GM23338 (cell line): ENCODE results near the gene FMOD. TPM values are rescaled to one million over a fixed set of nuclear protein-coding genes. Genes with fewer than 3 reads are reported as not detected.

Experiments used
- ATAC-seq: fragments of 200-7000 bp; cut with Tn5 transposase; 3 replicates; pipeline ENCODE4 v1.9.1; 2020
- DNase-seq: peaks from one replicate; pipeline ENCODE4 v3.0.0-alpha.2; 2015; ENCODE audit warnings: low spot score
- H2AFZ ChIP-seq: fragments of 200-600 bp; sonication (generic); 2 replicates; pipeline ENCODE4 v1.8.0; 2016; ENCODE audit warnings: antibody characterized with exemption, mild to moderate bottlenecking, moderate library complexity
- H3F3A ChIP-seq: fragments of 200-600 bp; sonication (generic); replicated peaks from 2 replicates; pipeline ENCODE4 v1.8.0; 2017; ENCODE audit warnings: antibody characterized with exemption, mixed run types, low read depth
- H3K27ac ChIP-seq: fragments of 200-600 bp; sonication (generic); 2 replicates; pipeline ENCODE4 v1.6.1; 2016; ENCODE audit warnings: low read depth
- H3K27me3 ChIP-seq: fragments of 200-600 bp; sonication (generic); 2 replicates; pipeline ENCODE4 v1.8.0; 2016; ENCODE audit warnings: mild to moderate bottlenecking, mixed run types, moderate library complexity; ENCODE audit not compliant: insufficient read depth
- H3K36me3 ChIP-seq: fragments of 200-600 bp; sonication (generic); 2 replicates; pipeline ENCODE4 v1.8.0; 2016; ENCODE audit warnings: mild to moderate bottlenecking; ENCODE audit not compliant: insufficient read depth
- H3K4me1 ChIP-seq: fragments of 200-600 bp; sonication (generic); 2 replicates; pipeline ENCODE4 v1.8.0; 2016; ENCODE audit warnings: mild to moderate bottlenecking, moderate library complexity; ENCODE audit not compliant: insufficient read depth
- H3K4me2 ChIP-seq: fragments of 200-600 bp; sonication (generic); 2 replicates; pipeline ENCODE4 v1.7.1; 2017; ENCODE audit warnings: mixed run types
- H3K4me3 ChIP-seq: fragments of 200-600 bp; sonication (generic); 2 replicates; pipeline ENCODE4 v1.6.1; 2016; ENCODE audit warnings: mixed run types
- H3K79me2 ChIP-seq: fragments of 200-600 bp; sonication (generic); replicated peaks from 2 replicates; pipeline ENCODE4 v1.8.0; 2017; ENCODE audit warnings: mild to moderate bottlenecking; ENCODE audit not compliant: insufficient read depth
- H3K9me2 ChIP-seq: fragments of 200-600 bp; sonication (generic); 2 replicates; pipeline ENCODE4 v1.8.0; 2017; ENCODE audit not compliant: insufficient read depth
- H4K20me1 ChIP-seq: fragments of 200-600 bp; sonication (generic); replicated peaks from 2 replicates; pipeline ENCODE4 v1.8.0; 2017; ENCODE audit warnings: mild to moderate bottlenecking; ENCODE audit not compliant: insufficient read depth
- H3K27ac Mint-ChIP-seq: 2 replicates; pipeline ENCODE4 v1.8.0; 2020; ENCODE audit warnings: inconsistent platforms, mild to moderate bottlenecking, moderate library complexity, mixed read lengths
- H3K27me3 Mint-ChIP-seq: 3 replicates; pipeline ENCODE4 v1.8.0; 2022; ENCODE audit warnings: low read depth, mild to moderate bottlenecking, moderate library complexity, mixed read lengths, inconsistent platforms; ENCODE audit not compliant: insufficient read depth, poor library complexity
- H3K36me3 Mint-ChIP-seq: 3 replicates; pipeline ENCODE4 v1.8.0; 2021; ENCODE audit warnings: low read depth, mild to moderate bottlenecking, inconsistent platforms, moderate library complexity, mixed read lengths
- H3K4me1 Mint-ChIP-seq: 3 replicates; pipeline ENCODE4 v1.8.0; 2020; ENCODE audit warnings: mild to moderate bottlenecking, inconsistent platforms, mixed read lengths
- H3K4me3 Mint-ChIP-seq: 3 replicates; pipeline ENCODE4 v1.8.0; 2021; ENCODE audit warnings: moderate library complexity, mild to moderate bottlenecking, inconsistent platforms, mixed read lengths
- H3K9me3 Mint-ChIP-seq: 3 replicates; pipeline ENCODE4 v1.8.0; 2020; ENCODE audit warnings: moderate library complexity, mild to moderate bottlenecking, inconsistent platforms, mixed read lengths
- CREB1 ChIP-seq: fragments of 250-450 bp; sonication (Bioruptor Pico); IDR thresholded peaks from 2 replicates; pipeline ENCODE4 v1.5.0; 2020; ENCODE audit warnings: low read depth, mild to moderate bottlenecking, moderate library complexity
- CTCF ChIP-seq, 2 experiments: fragments of 200-600 bp in 1 of 2; sonication (generic) in 1 of 2; conservative IDR thresholded peaks; 2 replicates each; pipeline versions ENCODE4 v1.5.1 to v1.6.1; 2016 to 2017; ENCODE audit warnings: antibody characterized with exemption in 2 of 2, low read depth in 2 of 2, mild to moderate bottlenecking in 2 of 2, moderate library complexity in 1 of 2
- ETS1 ChIP-seq: IDR thresholded peaks from 2 replicates; pipeline ENCODE4 v1.6.1; 2016; ENCODE audit warnings: antibody characterized with exemption
- JUNB ChIP-seq: IDR thresholded peaks from one replicate; pipeline ENCODE4 v1.6.1; 2016; ENCODE audit warnings: antibody characterized with exemption; ENCODE audit not compliant: unreplicated experiment
- NANOG ChIP-seq: IDR thresholded peaks from 2 replicates; pipeline ENCODE4 v1.6.1; 2016; ENCODE audit warnings: antibody characterized with exemption, borderline replicate concordance
- POLR2AphosphoS5 ChIP-seq: IDR thresholded peaks from 2 replicates; pipeline ENCODE4 v1.6.1; 2016; ENCODE audit warnings: antibody characterized with exemption, low read depth
- ZNF114 ChIP-seq: fragments of 250-450 bp; sonication (Bioruptor Pico); IDR thresholded peaks from 2 replicates; pipeline ENCODE4 v1.5.0; 2020; ENCODE audit warnings: mild to moderate bottlenecking, moderate library complexity
- ZNF331 ChIP-seq: fragments of 250-450 bp; sonication (Bioruptor Pico); IDR thresholded peaks from 2 replicates; pipeline ENCODE4 v1.5.0; 2020; ENCODE audit warnings: low read depth, mild to moderate bottlenecking, moderate library complexity
- ZNF462 ChIP-seq: fragments of 250-450 bp; sonication (Bioruptor Pico); IDR thresholded peaks from 2 replicates; pipeline ENCODE4 v1.5.0; 2020; ENCODE audit warnings: mild to moderate bottlenecking, moderate library complexity
- polyA plus RNA-seq: library from polyadenylated mRNA; unstranded; fragments of >200 nt; fragmentation: Nextera tagmentation; extraction: Ambion mirVana; gene quantifications from 2 replicates; pipeline ENCODE4 v1.2.1, GENCODE V29; 2016
- total RNA-seq: library from RNA; depleted of rRNA; stranded (reverse); fragments of >200 nt; shearing (Covaris generic); gene quantifications from 2 replicates; pipeline ENCODE4 v1.2.3, GENCODE V29; 2014

The FMOD gene
- total and polyA plus RNA-seq, 2 experiments from 2014 or later: 0.27 to 1.3 TPM

GRCh38 chr1:203291201-203292096, 59.5 kb downstream of the FMOD start:
- no peaks in the 10 kb centered on the region for H3K36me3 Mint-ChIP-seq
- Histone ChIP-seq H4K20me1 (no peaks in the 10 kb centered on the region), H2AFZ (no peak overlapping the region), H3K27ac (peak overlapping the region; percentile 73), H3K4me3 (peak overlapping the region; percentile 49), H3K4me1 (peaks cover 46% of the 10 kb centered on the region), H3F3A (no peaks in the 10 kb centered on the region), H3K79me2 (no peaks in the 10 kb centered on the region), H3K36me3 (no peaks in the 10 kb centered on the region), H3K4me2 (peak overlapping the region; percentile 73), H3K9me2 (no peaks in the 10 kb centered on the region), H3K27me3 (peaks cover 45% of the 10 kb centered on the region)
- peak overlapping the region; percentile 65 for H3K4me3 Mint-ChIP-seq
- no peak for DNase-seq
- peaks cover 53% of the 10 kb centered on the region for H3K4me1 Mint-ChIP-seq
- peaks cover 27% of the 10 kb centered on the region for H3K27me3 Mint-ChIP-seq
- TF ChIP-seq POLR2AphosphoS5 (no peak), CTCF (conservative IDR thresholded peaks at IDR 0.05; ENCODE audit: low read depth in 2 of 2) (no peak), ZNF114 (CRISPR knock-in tag) (no peak), CREB1 (no peak), ETS1 (0 out of 2 replicates have a peak, but pooled peaks have one; percentile 2), NANOG (no peak), JUNB (no peak), ZNF462 (no peak), ZNF331 (CRISPR knock-in tag) (no peak)
- no peak for ATAC-seq
- H3K27ac Mint-ChIP-seq: peak overlapping the region; percentile 66
- no peaks in the 10 kb centered on the region for H3K9me3 Mint-ChIP-seq
